ENCODE results near the gene IL4R. TPM values are rescaled to one million over a fixed set of nuclear protein-coding genes. Genes with fewer than 3 reads are reported as not detected.

IL4R gene
- total and polyA plus RNA-seq, 3 donors from 2014 or later = 41.4 to 70.7 (median 68.6) TPM

DNA sequence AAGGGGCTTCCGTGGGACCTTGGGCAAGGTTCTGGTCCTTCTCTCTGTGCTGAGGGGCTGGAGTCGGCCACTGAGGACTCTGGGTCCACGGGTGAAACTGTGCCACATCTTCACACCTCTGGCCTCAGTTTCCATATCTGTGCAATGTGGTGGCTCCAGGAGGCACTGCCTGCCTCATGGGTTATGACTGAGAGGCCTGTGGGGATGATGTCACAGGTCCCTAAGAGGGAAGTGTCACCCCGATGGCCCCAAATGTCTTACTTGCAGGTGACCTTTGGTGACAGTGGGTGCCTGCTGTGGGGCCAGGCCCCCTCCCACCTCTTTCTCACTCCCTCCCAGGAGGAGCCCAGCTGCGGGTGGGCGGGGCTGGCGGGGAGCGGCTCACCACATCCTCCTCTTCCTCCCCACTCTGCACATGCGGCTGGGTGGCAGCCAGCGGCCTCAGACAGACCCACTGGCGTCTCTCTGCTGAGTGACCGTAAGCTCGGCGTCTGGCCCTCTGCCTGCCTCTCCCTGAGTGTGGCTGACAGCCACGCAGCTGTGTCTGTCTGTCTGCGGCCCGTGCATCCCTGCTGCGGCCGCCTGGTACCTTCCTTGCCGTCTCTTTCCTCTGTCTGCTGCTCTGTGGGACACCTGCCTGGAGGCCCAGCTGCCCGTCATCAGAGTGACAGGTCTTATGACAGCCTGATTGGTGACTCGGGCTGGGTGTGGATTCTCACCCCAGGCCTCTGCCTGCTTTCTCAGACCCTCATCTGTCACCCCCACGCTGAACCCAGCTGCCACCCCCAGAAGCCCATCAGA lies 88.2 kb downstream of the IL4R start, which contains the start of gene IL21R:
IL21R (plus strand) TSS at position 407 of the 801 bp plus-strand sequence. CDS start 27,898 bp downstream, outside the sequence.
- Histone ChIP-seq H3K4me1 (peaks cover 4% of the 10 kb centered on the region), H3K27ac (no peak within 1 kb of the TSS), H3K36me3 (ENCODE audit: low read depth, missing control alignments) (no peaks in the 10 kb centered on the region), H3K27me3 (no peaks in the 10 kb centered on the region), H3K9me3 (no peaks in the 10 kb centered on the region), H3K4me3 (no peak within 1 kb of the TSS)
- intact Hi-C loops (cut with DNase I; ENCODE audit: low total_unique reads) = no loop called here
- no peak for TF ChIP-seq POLR2A (IDR thresholded peaks at IDR 0.05)
- TF ChIP-seq, protein P1, sequence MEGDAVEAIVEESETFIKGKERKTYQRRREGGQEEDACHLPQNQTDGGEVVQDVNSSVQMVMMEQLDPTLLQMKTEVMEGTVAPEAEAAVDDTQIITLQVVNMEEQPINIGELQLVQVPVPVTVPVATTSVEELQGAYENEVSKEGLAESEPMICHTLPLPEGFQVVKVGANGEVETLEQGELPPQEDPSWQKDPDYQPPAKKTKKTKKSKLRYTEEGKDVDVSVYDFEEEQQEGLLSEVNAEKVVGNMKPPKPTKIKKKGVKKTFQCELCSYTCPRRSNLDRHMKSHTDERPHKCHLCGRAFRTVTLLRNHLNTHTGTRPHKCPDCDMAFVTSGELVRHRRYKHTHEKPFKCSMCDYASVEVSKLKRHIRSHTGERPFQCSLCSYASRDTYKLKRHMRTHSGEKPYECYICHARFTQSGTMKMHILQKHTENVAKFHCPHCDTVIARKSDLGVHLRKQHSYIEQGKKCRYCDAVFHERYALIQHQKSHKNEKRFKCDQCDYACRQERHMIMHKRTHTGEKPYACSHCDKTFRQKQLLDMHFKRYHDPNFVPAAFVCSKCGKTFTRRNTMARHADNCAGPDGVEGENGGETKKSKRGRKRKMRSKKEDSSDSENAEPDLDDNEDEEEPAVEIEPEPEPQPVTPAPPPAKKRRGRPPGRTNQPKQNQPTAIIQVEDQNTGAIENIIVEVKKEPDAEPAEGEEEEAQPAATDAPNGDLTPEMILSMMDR (IDR thresholded peaks at IDR 0.05) = no peak
- 35 to 41% methylated on average over 11 to 23 of the region's 23 CpGs for WGBS, 2 donors
- no peak for DNase-seq

DNA sequence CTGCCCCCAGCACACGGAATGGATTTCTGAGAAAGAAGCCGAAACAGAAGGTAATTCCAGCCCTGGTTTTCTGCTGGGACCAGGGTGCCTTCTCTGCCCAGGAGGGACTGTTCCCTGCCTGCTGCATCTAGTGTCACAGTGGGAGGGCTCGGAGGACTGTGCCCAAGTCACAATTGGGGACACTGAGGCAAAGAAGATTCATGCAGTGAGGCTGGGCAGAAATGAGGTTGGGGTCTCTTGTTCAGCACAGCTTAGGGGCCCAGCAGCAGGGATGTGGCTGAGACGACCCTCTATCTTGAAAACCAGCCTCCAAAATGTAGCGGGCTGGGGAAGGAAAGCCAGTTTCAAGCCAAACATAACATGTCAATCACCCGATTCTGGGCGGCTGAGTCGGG lies 88.8 kb downstream of the IL4R start:
- Histone ChIP-seq H3K36me3 (ENCODE audit: low read depth, missing control alignments) (no peaks in the 10 kb centered on the region), H3K27ac (no peak overlapping the region), H3K4me3 (no peak overlapping the region), H3K9me3 (no peaks in the 10 kb centered on the region), H3K4me1 (peaks cover 4% of the 10 kb centered on the region), H3K27me3 (no peaks in the 10 kb centered on the region)
- TF ChIP-seq, protein P1 (IDR thresholded peaks at IDR 0.05) = no peak
- TF ChIP-seq POLR2A (IDR thresholded peaks at IDR 0.05) = no peak
- 71 to 76% methylated on average over 7 to 8 of the region's 8 CpGs for WGBS, 2 donors
- intact Hi-C loops (cut with DNase I; ENCODE audit: low total_unique reads) = no loop called here
- no peak for DNase-seq

DNA sequence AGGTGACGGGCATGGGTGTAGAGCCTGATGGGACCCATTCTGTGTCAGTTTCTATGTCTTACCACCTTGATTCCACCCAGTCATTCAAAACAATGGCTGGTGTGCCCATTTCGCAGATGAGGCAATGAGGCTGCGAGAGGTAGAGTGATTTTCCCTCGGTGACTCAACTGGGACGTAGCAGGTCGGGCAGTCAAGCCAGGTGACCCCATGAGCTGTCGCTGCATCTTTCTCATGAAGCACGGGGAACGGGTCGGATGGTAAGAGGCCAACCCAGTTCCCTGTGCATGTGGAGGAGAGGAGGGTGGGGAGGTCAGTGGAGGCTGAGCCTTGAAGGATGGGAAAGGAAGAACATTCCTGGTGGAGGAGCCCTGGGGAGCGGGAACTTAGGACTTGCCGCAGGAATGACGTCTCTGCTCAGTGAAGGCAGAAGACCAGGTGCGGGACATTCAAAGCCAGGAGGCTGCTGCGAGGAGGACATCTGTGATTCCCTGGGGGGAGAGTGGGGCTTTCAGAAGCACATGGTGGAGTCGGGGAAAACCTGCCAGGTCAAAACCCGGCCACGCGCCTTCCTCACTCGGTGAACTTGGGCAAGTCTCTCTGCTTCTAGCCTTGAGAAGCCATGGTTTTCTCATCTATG lies 89.3 kb downstream of the IL4R start:
- DNase-seq = no peak
- TF ChIP-seq, protein P1 (IDR thresholded peaks at IDR 0.05) = no peak
- TF ChIP-seq POLR2A (IDR thresholded peaks at IDR 0.05) = no peak
- H3K4me1 ChIP-seq = peaks cover 4% of the 10 kb centered on the region
- no peaks in the 10 kb centered on the region for H3K9me3 ChIP-seq
- no peaks in the 10 kb centered on the region for H3K27me3 ChIP-seq
- 88% methylated on average over 20 of the region's 20 CpGs for WGBS, 2 donors
- H3K27ac ChIP-seq = no peak overlapping the region
- intact Hi-C loops (cut with DNase I; ENCODE audit: low total_unique reads) = no loop called here
- H3K36me3 ChIP-seq (ENCODE audit: low read depth, missing control alignments) = no peaks in the 10 kb centered on the region
- H3K4me3 ChIP-seq = no peak overlapping the region

DNA sequence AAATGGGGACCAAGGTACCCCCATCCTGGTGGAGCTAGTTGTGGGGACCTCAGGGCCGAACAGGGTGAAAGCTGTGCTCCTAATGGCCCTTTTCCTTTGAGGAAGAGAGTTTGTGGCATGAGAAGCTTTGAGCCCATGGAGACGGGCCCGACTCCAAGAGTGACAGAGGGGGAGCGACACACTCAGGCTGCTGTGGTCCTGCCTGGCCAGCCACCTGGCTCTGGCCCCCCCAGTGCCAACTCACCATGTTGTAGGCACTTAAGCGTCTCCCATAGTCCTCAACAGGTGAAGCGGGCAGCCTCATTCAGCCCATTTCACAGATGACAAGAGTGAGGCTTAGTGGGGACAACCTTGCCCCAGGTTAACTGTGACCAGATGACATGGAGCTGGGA lies 89.8 kb downstream of the IL4R start:
- H3K36me3 ChIP-seq (ENCODE audit: low read depth, missing control alignments) = no peaks in the 10 kb centered on the region
- no peaks in the 10 kb centered on the region for H3K27me3 ChIP-seq
- H3K4me1 ChIP-seq = peaks cover 4% of the 10 kb centered on the region
- intact Hi-C loops (cut with DNase I; ENCODE audit: low total_unique reads) = no loop called here
- H3K27ac ChIP-seq = no peak overlapping the region
- 82 to 96% methylated on average over 3 to 6 of the region's 6 CpGs for WGBS, 2 donors
- DNase-seq = no peak
- H3K4me3 ChIP-seq = no peak overlapping the region
- no peak for TF ChIP-seq POLR2A (IDR thresholded peaks at IDR 0.05)
- TF ChIP-seq, protein P1 (IDR thresholded peaks at IDR 0.05) = no peak
- no peaks in the 10 kb centered on the region for H3K9me3 ChIP-seq

Data from testis (tissue), 3 donors.